HG03135 (cell line): Measurements from ENCODE around the gene PGS1.

Experiments used
- ATAC-seq: cut with Tn5 transposase; IDR thresholded peaks from one replicate; pipeline ENCODE4 v1.9.1; 2021; ENCODE audit warnings: mild to moderate bottlenecking, moderate library complexity; ENCODE audit not compliant: unreplicated experiment

PGS1 gene

DNA sequence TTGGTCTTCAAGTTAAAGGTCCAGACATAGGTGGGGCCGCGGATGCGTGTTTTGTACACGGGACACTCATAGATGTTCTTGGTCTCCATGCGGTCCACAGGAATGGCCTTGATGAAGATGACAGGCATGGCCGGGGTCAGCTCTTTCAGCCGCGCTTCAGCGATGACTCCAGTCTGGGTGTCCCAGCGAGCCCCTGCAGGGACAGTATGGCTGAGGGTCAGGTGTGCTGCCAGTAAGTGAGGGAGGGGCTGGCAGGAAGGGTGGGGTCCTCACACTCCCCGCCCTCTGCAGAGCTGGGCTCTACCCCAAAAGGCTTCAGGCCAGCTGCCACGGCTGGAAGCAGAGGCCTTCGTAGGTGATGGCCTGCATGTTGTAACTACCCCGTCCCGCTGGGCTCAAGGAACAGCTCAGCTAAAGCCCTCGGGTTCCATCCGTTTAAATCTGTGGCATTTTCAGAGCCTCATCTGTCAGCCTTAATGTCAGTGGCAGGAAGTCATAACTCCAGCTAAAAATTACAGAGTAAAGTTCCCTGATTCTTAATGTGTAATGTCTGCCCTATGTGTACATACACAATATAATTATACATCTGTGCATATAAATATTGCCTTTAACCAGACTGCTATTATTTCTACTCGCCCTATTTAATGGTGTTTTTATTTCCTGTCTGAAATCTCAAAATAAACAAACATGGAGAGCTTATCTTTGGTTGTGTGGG is 45.7 kb downstream of the PGS1 start:
- no peak for ATAC-seq

GRCh38 chr17:78425429-78425828 is 47.0 kb downstream of the PGS1 start:
- ATAC-seq: no peak

DNA sequence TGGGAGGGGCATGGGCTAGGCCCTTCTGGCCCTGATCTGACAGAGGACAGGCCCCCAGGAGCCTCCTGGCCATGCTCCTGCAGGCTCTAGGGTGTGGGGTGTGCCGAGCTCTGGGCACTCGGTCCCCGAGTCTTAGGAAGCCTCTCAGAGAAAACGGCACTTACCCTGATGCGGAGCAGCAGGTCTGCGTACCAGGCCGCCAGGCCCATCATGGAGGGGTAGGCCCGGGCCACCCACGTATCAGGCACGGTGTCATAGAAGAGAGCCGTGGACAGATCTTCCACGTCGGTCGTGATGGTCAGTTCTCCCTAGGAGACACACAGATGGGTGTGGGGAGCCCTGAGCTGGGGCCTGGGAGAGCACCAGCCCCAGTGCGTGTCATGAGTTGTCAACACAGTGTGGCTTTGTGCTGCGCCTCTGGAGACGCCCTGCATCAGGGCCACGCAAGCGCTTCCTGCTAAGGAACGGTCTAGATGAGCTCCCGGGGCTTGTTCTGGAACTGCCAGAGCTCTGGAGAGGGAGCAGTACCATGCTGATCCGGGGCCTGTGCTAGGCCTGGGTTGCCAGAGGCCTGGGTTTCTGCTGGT is 47.9 kb downstream of the PGS1 start:
- ATAC-seq: no peak

DNA sequence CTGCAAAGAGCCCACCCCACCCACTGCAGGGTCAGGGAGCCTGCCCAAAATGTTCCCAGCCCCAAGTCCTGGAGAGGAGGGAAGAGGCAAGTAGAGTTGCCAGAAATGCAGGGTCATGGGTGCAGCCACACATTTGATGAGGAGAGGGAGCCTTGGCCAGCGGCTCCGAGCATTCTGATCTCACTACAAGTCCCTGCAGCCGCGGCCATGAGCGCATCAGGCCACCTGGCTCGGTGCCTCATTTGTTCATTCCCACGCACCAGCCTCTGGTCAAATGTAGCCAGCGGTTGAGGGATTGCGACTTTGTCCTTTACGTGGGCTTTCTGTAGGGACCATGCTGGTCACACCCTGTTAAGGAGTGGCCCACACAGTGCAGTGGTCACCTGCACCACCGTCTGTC is 48.7 kb downstream of the PGS1 start:
- no peak for ATAC-seq

GRCh38 chr17:78428025-78428575 is 49.7 kb downstream of the PGS1 start:
- no peak for ATAC-seq

GRCh38 chr17:78428836-78429617 is 50.6 kb downstream of the PGS1 start:
- ATAC-seq: no peak

DNA sequence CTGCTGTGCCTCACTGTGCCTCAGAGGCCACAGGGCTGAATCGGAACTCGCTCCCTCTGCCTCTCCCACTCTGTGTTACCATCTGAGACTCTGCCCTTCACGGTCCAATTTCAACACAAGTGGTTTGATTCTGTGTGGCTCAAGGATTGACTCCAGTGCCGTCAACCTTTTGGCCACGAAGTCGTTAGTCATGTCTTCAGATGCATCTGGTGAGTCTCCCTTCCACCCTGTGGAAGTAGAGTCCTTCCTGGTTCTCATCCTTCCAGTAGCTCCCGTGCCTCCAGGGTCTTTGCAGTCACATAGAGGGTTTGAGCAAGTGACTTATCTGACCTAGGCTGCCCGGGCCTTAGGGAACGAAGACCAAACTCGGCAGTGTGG is 51.2 kb downstream of the PGS1 start:
- no peak for ATAC-seq

GRCh38 chr17:78430892-78431691 is 52.6 kb downstream of the PGS1 start:
- ATAC-seq: no peak

- ATAC-seq: no peak
Observed at GRCh38 chr17:78431692-78431958, 53.2 kb downstream of the PGS1 start.

DNA sequence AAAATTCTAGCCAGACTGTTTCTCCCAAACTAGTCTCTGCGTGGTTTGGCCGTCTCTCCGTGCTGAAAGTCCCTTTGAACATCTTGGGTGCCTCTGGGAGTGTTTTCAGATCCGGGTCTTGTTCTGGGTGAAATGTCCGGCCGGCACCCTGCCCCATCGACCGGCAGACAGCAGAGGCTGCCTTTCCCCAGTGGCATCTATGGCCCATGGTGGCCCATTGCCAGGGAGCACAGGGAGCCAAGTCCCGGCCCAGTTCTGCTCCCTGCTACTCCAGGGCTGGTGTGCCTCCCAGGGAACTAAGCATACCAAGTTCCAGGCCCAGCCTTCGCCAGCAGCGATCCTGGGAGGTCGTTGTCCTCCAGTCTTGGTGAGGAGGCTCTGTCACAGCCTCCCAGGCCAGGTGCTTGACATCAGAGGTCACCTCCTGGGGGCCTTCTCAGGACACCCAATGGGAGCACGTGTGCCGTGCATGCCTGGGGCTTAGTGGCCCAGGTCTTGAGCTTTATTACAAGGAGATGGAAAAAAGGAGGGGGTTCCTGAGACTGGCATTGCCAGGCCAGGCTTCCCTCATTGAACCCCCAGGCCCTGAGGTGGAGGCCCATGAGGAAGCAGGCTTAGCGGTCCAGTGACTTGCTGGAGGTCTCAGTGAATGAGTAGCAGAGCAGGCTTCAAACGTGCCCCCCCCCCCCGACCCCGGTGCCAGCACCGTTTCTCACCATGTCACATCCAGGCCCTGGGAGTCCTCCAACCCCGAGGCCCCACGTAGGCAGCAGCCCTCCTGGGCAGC is 54.0 kb downstream of the PGS1 start:
- no peak for ATAC-seq

- no peak for ATAC-seq
Observed at GRCh38 chr17:78433013-78433727, 54.7 kb downstream of the PGS1 start.

DNA sequence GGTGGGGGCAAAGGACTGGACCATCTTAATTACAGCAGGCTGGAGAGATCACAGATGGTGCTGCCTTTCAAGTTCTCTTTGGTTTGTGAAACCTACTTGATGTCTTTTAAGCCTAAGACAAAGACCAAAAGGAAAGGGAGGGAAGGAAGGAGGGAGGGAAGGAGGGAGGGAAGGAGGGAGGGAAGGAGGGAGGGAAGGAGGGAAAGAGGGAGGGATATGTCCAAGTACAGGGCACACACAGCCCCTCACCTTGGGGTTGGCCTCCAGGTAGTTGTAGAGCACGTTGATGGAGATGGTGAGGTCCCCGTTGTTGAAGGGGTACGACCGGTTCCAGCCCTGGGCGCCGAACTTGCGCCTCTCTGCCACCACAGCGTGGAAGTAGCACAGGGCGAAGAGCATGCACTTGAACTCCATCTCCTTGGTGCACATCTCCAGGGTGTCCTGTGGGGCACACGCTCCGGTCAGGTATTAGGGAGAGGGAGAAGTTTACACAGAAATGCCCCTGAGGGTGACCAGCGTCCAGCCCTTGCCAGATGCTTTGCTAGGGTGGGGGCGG is 55.4 kb downstream of the PGS1 start:
- no peak for ATAC-seq

- no peak for ATAC-seq
Observed at GRCh38 chr17:78434455-78435329, 56.2 kb downstream of the PGS1 start.

DNA sequence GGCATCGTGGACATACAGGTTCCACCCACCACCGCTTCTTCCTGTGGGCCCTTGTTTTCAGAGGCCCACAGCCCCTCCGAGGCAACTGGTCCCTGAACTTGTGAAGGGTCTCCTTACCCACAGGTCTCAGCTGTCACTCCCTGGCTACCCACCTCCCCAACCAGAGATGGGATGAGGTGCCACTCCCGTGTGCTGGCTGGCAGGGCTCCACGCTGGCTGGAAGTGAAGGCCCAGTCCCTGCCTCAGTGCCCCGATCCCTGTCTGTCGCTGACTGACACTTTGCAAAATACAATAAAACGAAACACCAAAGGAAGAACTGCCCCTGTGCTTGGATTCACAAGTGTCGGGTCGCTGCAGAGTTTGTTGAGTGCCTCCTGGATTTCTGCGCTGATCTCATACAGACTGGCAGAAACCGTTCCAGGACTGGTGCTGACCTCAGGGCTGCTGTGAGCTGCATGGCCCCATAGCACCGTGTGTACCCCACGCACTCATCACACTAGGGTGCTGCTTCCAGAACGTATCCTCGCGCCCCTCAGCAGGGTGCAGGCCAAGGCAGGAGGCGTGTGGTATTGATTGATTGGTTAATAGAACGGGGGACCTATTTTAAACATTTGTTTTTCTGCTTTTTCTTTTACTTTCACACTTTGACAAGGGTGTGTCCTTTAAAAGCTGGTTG is 57.0 kb downstream of the PGS1 start:
- ATAC-seq: no peak

GRCh38 chr17:78437508-78438169 is 59.2 kb downstream of the PGS1 start:
- ATAC-seq: no peak

- no peak for ATAC-seq
Observed at GRCh38 chr17:78438271-78438691, 59.8 kb downstream of the PGS1 start.

- no peak for ATAC-seq
Observed at GRCh38 chr17:78438694-78439325, 60.4 kb downstream of the PGS1 start.
